Right lobe of liver (tissue), 6 donors: ENCODE measurements around the gene AK9. TPM values are rescaled to one million over a fixed set of nuclear protein-coding genes. Genes with fewer than 3 reads are reported as not detected.

Experiments
- ATAC-seq, 4 donors: fragments of 200-7000 bp; cut with Tn5 transposase; one replicate each; pipeline ENCODE4 v1.9.1; 2020; ENCODE audit warnings: mild to moderate bottlenecking in 4 of 4, moderate library complexity in 4 of 4
- DNase-seq, 3 donors: peaks; one replicate each; pipeline ENCODE4 v3.0.0-alpha.2; 2020
- H3K27ac ChIP-seq, 3 donors: fragments of 200-600 bp; one replicate each; pipeline ENCODE4 v1.8.0; 2022
- H3K27me3 ChIP-seq, 2 donors: fragments of 200-600 bp; one replicate each; pipeline ENCODE4 v1.8.0; 2022
- H3K36me3 ChIP-seq, 4 donors: fragments of 200-600 bp; sonication (generic) in 1 of 4; one replicate each; pipeline versions ENCODE4 v1.5.1 to v1.8.0; 2017 to 2022; ENCODE audit warnings: control low read depth in 1 of 4
- H3K4me1 ChIP-seq, 4 donors: fragments of 200-600 bp; sonication (generic) in 1 of 4; one replicate each; pipeline versions ENCODE4 v1.5.1 to v1.8.0; 2017 to 2022; ENCODE audit warnings: control low read depth in 1 of 4
- H3K4me3 ChIP-seq, 3 donors: fragments of 200-600 bp; one replicate each; pipeline ENCODE4 v1.8.0; 2022
- H3K9me3 ChIP-seq, 4 donors: fragments of 200-600 bp; sonication (generic) in 1 of 4; one replicate each; pipeline versions ENCODE4 v1.5.1 to v1.8.0; 2017 to 2022; ENCODE audit warnings: control low read depth in 1 of 4
- CTCF ChIP-seq, 4 donors: fragments of 200-600 bp in 3 of 4; fragments of 450-650 bp in 1 of 4; IDR thresholded peaks; one replicate each; pipeline versions ENCODE4 v1.5.1 to v1.8.0; 2016 to 2022; ENCODE audit warnings: antibody characterized with exemption in 4 of 4, mild to moderate bottlenecking in 2 of 4
- POLR2A ChIP-seq: fragments of 450-650 bp; IDR thresholded peaks from one replicate; pipeline ENCODE4 v1.6.1; 2017; ENCODE audit warnings: antibody characterized with exemption, mild to moderate bottlenecking
- WGBS: methylation state at CpG from one replicate; pipeline ENCODE4 v1.1.6; 2018; ENCODE audit warnings: low coverage, low lambda C conversion rate; ENCODE audit not compliant: insufficient coverage; ENCODE audit errors: missing lambda C conversion rate; 5-methylcytosine and 5-hydroxymethylcytosine counted together
- intact Hi-C, 2 donors: fragments of 100-400 bp; cut with DNase I; formaldehyde crosslinking; loops; one replicate each; pipeline versions ENCODE4 v1.11.2 to v1.14.1; 2022
- total RNA-seq, 6 experiments: library from RNA; depleted of rRNA in 2 of 6; stranded (reverse); fragments of >200 nt in 2 of 6; fragmentation: NEBNext Ultra II Directional in 3 of 6; extraction: Animal tissue kit (Norgen Biotek cat#: 25700) in 3 of 6; gene quantifications; one replicate each; pipeline versions ENCODE4 v1.1.0 to v1.2.4, GENCODE V29; 2016 to 2023
- donor health status: DM: no; HTN: yes; CAD: no.
- donor health status: DM: no; HTN: no; CAD: no.
- donor health status: DM: no; HTN: no; CAD: no.
- donor health status: DM: no; HTN: yes; CAD: no.
- donor health status: DM: no; HTN: yes; CAD: no.

Gene AK9
- total RNA-seq, 6 experiments from 2014 or later: 1.5 to 3.9 (median 2.5) TPM

GRCh38 chr6:109486068-109486467 lies 204.9 kb downstream of the AK9 start:
- TF ChIP-seq CTCF (IDR thresholded peaks at IDR 0.05) (no peak), POLR2A (no peak)
- Histone ChIP-seq H3K4me3 (no peak overlapping the region), H3K36me3 (peaks cover 0 to 5% (median 1%) of the 10 kb centered on the region in 4 donors), H3K27ac (no peak overlapping the region), H3K9me3 (no peaks in the 10 kb centered on the region), H3K27me3 (no peaks in the 10 kb centered on the region), H3K4me1 (peaks cover 0 to 6% (median 0%) of the 10 kb centered on the region in 4 donors)
- intact Hi-C loops: no loop called here
- 36% methylated on average over 1 of the region's 1 CpG for WGBS
- ATAC-seq: no peak
- no peak for DNase-seq

- Histone ChIP-seq H3K27me3 (no peaks in the 10 kb centered on the region), H3K4me3 (no peak overlapping the region), H3K9me3 (no peaks in the 10 kb centered on the region), H3K4me1 (peaks cover 0 to 10% (median 0%) of the 10 kb centered on the region in 4 donors), H3K36me3 (peaks cover 0 to 7% (median 2%) of the 10 kb centered on the region in 4 donors), H3K27ac (no peak overlapping the region)
- DNase-seq: no peak
- no peak for TF ChIP-seq POLR2A
- TF ChIP-seq CTCF (IDR thresholded peaks at IDR 0.05): no peak
- intact Hi-C loops: no loop called here
- ATAC-seq: no peak
- whole genome bisulfite sequencing: 70% methylated on average over 3 of the region's 3 CpGs
Measured at GRCh38 chr6:109485266-109485935, 205.6 kb downstream of the AK9 start.

GRCh38 chr6:109484122-109484521 lies 206.9 kb downstream of the AK9 start:
- Histone ChIP-seq H3K36me3 (peaks cover 0 to 7% (median 2%) of the 10 kb centered on the region in 4 donors), H3K4me1 (peaks cover 0 to 14% (median 2%) of the 10 kb centered on the region in 4 donors), H3K27me3 (no peaks in the 10 kb centered on the region), H3K9me3 (no peaks in the 10 kb centered on the region), H3K27ac (no peak overlapping the region), H3K4me3 (no peak overlapping the region)
- DNase-seq (no peak), ATAC-seq (no peak)
- intact Hi-C loops: no loop called here
- TF ChIP-seq CTCF (IDR thresholded peaks at IDR 0.05): no peak
- no peak for TF ChIP-seq POLR2A
- 76% methylated on average over 3 of the region's 3 CpGs for WGBS

- ATAC-seq: no peak
- WGBS: 13% methylated on average over 6 of the region's 6 CpGs
Measured at GRCh38 chr6:109483735-109484057, 207.3 kb downstream of the AK9 start.

More at GRCh38 chr6:109483735-109484057, 207.3 kb downstream of the AK9 start:
- no peak for DNase-seq
- TF ChIP-seq CTCF (IDR thresholded peaks at IDR 0.05): no peak
- no peak for TF ChIP-seq POLR2A
- no peaks in the 10 kb centered on the region for H3K9me3 ChIP-seq
- no peak overlapping the region for H3K27ac ChIP-seq
- H3K36me3 ChIP-seq: peaks cover 0 to 7% (median 2%) of the 10 kb centered on the region in 4 donors
- no peaks in the 10 kb centered on the region for H3K27me3 ChIP-seq
- peak overlapping the region; percentile 24 to 91 (median 76) for H3K4me3 ChIP-seq
- H3K4me1 ChIP-seq: peaks cover 0 to 16% (median 4%) of the 10 kb centered on the region in 4 donors
- intact Hi-C loops: no loop called here
